Stimulated activated CD4-positive, alpha-beta T cell treated with anti-CD3 and anti-CD28 coated beads, Interleukin-4, amount 100 ng/mL, for 4 hours (primary cell): ENCODE data around the gene KRTAP12-4.
"Not testable (repeated sequence)": the region's sequence is repeated elsewhere in the genome, so short reads cannot be mapped to it uniquely, and the experiment has no call there.

Source experiments
- DNase-seq, 2 experiments: peaks; one replicate each; pipeline ENCODE4 v3.0.0-alpha.2; 2020

KRTAP12-4 gene

DNA sequence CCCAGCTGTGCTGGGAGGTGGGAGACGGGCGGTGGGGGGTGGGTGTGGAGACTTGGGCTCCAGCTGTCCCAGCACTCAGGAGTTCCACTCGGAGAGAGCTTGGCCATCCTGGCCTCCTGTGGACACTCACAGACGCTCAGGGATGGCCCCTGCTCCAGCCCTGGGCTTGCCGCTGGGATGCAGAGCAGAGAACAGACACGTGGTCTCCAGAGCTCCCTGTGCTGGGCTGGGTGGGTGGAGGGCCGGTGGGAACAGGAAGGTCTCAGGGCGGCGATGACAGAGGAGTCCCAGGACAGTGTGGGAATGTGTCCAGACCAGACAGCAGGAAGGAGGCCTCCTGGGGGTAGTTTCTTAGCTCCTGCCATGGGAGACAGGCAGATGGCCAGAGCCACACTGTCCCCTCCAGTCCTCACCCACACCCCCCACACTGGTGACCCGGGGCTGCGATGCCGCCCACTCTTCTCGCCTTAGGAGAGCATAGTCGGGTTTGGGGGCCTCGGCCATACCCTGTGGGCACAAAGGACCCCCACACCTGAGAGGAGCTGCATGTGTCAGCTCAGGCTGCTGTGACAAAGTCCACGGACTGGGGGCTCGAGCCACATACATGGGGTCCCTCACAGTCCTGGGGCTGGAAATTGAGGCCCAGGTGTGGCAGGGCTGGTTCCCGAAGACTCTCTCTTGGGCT, 25.6 kb downstream of the KRTAP12-4 start:
- DNase-seq: no peak

DNA sequence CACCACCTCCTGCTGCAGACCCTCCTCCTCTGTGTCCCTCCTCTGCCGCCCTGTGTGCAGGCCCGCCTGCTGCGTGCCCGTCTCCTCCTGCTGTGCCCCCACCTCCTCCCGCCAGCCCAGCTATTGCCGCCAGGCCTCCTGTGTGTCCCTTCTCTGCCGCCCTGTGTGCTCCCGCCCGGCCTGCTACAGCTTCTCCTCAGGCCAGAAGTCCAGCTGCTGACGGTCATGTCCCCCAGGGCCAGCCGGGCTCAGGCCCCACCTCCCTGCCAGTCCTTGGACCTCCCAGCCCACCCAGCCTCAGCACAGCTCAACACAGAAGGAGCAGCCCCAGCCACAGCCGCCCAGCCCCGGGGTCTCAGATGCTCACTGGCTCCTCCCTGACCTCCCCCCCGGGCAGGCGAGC, 26.6 kb downstream of the KRTAP12-4 start:
- not testable (repeated sequence) for DNase-seq

DNA sequence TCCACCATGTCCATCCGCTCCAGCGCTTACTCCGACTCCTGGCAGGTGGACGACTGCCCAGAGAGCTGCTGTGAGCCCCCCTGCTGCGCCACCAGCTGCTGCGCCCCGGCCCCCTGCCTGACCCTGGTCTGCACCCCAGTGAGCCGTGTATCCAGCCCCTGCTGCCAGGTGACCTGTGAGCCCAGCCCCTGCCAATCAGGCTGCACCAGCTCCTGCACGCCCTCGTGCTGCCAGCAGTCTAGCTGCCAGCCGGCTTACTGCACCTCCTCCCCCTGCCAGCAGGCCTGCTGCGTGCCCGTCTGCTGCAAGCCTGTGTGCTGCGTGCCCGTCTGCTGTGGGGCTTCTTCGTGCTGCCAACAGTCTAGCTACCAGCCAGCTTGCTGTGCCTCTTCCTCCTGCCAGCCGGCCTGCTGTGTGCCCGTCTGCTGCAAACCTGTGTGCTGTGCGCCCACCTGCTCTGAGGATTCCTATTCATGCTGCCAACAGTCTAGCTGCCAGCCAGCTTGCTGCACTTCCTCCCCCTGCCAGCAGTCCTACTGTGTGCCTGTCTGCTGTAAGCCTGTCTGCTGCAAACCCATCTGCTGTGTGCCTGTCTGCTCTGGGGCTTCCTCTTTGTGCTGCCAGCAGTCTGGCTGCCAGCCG, 27.2 kb downstream of the KRTAP12-4 start:
- not testable (repeated sequence) for DNase-seq

DNA sequence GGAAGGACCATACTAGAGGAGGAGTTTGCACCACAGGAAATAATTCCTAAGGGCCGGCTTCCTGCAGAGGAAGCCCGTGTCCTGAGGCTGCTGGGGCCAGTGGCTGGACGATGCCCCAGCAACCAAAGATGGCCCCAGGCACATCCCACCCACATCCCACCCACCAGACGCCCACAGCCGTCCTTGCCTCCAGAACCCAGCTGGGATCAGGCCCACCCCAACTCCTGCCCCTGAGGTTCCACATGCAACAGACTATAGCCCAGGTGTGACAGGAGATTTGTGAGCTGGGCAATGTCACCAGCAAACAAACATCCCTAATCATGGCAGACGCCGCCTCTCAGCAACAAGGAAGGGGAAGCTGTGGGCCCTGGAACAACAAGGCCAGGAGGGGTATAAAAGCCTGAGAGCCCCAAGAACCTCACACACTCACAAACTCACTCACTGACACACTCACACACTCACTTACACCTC, 27.8 kb downstream of the KRTAP12-4 start, which contains the start of gene KRTAP10-9:
TSS of gene KRTAP10-9 (plus strand) at position 421 of the 471 bp plus-strand sequence. CDS start 79 bp downstream, outside the sequence.
- DNase-seq: no peak

DNA sequence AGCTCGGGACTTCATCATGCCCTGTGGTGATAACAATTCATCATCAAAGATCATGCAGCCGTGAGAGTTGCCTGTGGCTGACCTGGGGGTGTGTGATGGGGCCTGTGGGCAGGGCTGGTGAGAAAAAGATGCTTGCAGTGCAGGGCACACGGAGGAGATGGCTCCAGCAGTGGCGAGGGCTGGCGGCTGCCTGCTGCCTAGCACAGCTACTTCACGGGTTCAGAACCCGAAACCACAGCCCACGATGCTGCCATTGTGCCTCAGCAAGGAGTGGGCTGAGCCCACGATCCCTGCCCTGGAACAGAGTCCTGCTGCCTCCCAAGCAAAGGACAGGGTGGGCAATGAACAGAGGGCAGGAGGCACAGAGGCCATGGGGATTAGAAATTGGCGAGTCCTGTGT, 28.2 kb downstream of the KRTAP12-4 start:
- no peak for DNase-seq

DNA sequence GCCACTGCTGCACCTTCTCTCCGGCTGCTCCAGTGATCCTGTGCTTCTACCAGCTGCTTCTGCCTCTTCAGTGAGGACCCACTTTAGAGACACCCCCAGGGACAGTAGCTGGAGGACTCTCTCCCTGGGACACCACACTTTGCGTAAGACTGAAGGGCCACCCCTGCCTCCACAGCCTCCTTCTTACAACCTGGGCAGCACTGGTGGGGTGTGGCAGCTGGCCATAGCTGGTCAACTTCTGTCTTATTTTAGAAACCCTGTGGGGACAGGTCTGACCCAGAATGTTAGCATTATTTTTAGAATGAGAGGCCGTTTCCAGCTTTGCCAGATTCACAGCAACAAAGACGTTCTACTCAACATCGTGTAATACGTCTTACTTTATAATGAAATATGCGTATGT, 28.7 kb downstream of the KRTAP12-4 start:
- no peak for DNase-seq

DNA sequence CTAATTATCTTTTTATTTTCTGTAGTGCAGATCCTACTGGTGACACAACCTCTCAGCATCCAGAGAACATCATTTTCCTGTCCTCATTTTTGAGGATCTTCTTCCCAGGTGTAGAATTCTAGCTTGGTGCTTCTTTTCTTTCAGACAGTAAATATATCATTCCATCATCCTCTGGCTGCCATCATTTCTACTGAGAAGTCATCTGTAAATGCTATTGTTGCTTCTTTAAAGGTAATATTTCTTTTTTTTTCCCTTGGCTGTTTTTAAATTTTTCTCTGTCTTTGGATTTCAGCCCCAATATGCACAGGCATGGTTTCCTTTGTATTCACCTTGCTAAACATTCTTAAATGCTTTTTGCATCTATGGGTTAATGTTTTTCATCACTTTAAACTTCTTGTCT, 30.9 kb downstream of the KRTAP12-4 start:
- DNase-seq: no peak

DNA sequence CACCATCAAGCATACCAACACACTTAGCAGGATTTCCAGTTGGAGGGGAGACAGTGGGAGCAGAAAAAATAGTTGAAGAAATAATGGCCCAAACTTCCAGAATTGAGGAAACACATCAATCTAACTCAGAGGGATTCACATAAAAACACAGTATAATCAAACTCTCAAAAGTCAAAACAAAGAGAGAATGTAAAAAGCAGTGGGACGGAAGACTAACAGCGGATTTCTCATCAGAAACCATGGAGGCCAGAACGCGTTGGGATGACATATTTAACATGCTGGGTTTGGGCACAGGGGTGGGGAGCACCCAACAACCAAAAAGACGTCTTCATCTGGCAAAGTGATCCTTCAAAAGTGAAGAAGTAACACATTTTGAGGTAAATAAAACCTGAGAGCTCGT, 34.6 kb downstream of the KRTAP12-4 start:
- no peak for DNase-seq

DNA sequence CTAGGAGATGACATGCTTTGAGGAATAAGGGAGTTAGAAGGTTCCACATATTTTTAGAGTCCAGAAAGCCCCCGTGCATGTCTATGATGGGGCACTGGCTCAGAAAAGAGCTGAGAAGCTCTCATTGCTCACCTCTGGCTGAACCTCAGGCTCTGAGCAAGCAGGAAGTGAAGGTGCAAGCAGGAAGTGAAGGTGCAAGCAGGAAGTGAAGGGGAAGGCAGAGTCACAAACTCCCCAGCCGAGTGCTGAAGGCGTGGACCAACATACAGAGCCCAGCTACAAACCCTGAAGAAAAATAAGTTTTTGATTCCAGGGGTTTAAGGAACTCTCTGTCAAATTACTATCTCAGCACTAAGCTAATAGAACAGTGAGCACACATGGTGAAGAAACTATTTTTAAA, 35.5 kb downstream of the KRTAP12-4 start:
- DNase-seq: peak; percentile 34 to 68

DNA sequence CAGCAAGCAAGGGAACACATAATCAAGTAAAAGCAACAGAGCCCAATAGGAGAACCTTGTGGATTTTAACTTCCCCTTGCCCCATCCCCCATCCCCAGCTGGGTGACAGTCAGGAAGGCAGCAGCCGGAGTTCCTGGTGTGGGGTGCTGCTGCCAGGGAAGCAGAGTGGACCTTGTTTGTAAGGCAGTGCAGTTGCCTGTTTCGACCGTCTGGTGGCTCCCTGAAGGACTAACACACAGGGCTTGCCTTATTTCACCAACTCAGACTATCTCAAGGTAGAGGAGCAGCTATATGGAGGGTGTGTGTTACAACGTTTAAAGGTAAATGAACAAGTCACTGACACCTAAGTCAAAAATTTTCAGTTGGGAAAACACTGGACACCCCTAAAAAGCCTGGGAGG, 36.0 kb downstream of the KRTAP12-4 start:
- DNase-seq: no peak

DNA sequence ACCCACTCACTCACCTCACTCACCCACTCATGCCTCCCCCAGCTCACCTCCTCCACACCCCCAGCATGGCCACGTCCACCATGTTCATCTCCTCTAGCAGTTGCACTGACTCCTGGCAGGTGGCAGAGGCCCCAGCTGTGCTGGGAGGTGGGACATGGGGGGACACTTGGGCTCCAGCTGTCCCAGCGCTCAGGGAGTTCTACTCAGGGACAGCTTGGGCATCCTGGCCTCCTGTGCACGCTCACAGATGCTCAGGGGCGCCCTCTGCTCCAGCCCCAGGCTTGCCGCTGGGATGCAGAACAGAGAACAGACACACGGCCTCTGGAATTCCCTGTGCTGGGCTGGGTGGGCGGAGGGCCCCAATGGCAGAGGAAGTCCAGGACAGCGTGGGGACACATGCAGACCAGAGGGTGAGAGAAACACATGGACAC, 37.4 kb downstream of the KRTAP12-4 start:
- DNase-seq: no peak

DNA sequence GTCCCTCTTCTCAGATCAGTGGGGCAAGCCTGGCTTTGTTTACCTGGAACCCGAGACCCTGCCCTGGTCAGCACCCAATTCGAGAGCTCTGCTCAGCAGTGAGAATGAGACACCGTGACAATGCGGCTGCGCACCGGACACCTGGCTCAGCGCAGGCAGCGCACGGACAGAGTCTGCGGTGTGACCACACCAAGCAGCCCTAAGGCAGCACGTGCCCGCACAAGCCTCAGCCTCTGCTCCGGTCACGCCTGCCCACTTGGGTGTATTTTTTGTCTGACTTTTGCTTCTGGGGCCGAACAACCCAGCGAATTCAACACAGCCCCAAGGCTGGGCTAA, 37.9 kb downstream of the KRTAP12-4 start:
- DNase-seq: no peak

DNA sequence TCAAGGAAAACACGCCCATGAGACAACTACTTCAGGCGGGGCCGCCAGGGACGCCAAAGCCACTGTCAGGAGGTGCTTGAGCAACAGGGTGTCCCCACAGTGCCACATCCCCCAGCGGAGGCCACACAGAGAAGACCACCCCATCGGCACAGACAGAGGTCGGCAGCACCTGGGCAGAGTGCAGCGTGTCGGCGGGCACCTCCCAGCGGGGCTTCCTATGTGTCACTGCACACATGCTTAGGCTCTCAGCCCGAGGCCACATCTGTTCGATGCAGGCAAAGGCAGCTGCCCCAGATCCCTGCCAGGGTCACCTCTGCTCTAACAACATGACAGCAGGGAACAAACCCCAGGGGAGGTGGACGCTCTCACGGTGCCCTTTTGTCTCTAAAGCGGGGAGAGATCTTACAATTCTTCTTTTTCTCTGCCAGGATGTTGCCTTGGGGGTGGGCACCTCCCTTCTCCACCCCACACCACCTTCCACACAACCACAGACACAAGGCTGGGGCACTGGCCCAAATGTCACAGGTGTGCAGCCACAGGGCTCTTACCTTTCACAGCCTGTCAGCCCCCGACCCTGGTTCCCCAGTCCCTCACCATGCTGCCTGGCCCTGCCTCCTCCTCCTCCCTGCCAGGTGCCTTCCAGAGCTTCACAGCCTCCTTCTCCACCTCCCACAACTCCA, 38.4 kb downstream of the KRTAP12-4 start:
- no peak for DNase-seq

DNA sequence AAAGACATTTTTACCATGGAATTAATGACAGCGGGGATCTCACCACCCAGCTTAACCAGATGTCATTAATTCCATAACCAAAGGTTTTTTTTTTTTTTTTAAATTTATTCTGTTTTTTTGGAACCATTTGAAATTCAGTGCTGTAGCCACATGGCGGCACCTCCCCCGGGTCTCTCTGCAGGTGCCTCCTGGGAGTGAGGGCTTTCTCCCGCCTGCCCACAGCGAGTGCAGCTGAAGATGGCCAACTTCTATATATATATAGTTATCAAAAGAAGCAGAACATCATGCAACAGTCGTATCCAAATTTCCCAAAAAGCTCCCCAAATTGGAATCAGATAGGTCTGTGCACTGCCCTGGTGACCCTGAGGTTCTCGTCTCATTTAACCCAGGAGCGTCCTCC, 39.0 kb downstream of the KRTAP12-4 start:
- DNase-seq: no peak

DNA sequence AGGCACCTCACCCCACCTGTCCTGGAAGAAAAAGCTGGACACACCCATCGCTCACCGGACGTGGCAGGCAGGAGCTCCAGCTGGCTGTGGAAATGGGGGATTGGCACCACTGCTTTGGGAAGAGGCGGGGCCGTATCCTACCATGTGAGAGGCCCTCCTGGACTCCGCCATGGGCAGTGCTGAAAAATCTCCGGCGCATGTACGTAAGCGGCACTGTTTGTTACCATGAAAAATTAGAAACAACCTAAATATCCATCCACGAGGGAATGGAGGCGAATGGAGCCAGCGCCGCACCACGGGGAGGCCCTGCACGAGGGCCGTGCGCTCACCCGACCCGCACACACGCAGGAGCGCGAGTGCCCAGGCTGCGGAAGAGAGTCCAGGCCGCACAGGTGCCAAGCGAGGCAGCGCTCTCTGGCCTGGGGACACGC, 39.5 kb downstream of the KRTAP12-4 start:
- DNase-seq: no peak

DNA sequence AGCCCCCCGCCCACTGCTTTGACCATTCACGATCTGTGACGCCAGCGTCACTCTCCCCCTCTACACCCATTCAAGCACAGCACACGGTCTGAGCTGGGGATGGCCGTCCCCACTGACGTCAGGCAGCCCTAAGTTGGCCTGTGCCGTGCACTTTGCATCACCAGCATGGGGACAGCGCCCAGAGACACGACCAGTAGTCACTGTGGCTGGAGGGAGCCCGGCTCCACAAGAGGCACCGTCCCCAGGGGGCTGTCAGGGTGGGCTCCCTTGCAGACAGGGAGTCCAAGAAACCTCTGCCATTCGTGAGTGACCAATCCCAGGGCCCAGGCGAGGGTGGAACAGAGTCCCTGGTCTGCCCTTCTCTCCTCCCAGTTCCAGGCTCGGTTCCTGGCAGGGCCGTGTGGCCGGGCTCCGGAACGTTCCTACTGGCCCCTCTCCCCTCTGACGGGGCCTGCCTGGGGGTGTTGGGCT, 40.3 kb downstream of the KRTAP12-4 start:
- no peak for DNase-seq

DNA sequence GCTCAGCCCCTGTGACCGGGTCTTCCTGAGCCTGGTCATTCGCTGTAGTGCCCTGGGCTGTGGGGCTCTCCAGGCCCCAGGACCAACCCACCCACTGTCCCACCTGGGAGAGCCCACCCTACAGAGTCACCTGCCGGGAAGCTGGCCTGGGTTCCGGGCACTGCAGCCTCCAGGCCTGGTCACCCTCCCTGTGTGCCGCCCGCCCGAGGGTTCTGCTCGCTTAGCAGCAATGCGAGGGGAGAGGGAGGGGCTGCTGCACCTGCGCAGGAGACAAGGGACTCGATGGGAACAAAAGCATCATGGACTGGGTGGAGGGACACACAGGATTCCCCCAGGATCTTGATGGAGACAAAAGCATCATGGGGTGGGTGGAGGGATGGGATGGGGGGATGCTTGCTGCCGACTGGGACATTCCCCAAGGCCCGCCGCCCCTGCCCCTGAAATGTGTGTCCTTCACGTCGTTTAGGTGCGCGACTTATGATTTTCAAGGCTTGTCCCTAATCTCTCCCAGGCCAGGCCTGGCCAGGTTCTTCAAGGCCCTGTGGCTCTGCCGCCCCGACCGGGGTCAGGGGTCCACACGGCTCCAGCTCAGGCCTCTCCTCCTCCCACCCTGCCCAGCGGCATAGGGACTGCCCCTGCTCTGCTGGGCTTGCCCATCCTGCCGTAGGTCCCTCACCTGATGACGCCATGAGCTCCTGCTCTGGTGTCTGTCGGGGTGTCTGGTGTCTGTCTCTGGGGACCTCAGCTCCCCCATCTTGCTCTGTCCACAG, 40.9 kb downstream of the KRTAP12-4 start:
- DNase-seq: no peak

DNA sequence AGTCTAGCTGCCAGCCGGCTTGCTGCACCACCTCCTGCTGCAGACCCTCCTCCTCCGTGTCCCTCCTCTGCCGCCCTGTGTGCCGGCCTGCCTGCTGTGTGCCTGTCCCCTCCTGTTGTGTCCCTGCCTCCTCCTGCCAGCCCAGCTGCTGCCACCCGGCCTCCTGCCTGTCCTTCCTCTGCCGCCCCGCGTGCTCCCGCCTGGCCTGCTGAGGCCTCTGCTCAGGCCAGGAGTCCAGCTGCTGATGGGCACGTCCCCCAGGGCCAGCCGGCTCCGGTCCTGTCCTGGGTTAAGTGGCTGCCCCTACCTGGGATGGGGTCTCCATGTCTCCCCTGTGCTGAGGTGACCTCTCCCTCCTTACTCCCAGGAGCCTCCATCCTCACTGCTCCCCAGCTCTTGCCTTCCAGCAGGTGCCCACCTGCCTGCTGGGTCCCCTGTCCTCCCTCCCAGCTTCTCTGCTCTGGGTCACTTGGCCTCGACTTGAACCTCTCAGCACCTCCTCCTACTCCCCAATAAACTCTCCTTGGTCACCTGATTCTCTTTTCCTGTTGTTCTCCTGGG, 41.7 kb downstream of the KRTAP12-4 start:
- DNase-seq: no peak

DNA sequence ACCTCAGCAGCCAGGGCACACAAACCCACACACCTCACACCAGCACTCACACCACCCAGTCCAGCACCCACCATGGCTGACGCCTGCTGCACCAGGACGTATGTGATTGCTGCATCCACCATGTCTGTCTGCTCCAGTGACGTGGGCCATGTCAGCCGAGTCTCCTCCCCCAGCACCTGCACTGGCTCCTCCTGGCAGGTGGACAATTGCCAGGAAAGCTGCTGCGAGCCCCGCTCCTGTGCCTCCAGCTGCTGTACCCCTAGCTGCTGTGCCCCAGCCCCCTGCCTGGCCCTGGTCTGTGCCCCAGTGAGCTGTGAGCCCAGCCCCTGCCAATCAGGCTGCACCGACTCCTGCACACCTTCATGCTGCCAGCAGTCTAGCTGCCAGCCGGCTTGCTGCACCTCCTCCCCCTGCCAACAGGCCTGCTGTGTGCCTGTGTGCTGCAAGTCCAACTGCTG, 42.4 kb downstream of the KRTAP12-4 start, which contains the start of gene KRTAP10-8:
TSS of gene KRTAP10-8 (plus strand) at position 51 of the 458 bp plus-strand sequence. CDS start at position 73, 22 bp downstream.
- no peak for DNase-seq

DNA sequence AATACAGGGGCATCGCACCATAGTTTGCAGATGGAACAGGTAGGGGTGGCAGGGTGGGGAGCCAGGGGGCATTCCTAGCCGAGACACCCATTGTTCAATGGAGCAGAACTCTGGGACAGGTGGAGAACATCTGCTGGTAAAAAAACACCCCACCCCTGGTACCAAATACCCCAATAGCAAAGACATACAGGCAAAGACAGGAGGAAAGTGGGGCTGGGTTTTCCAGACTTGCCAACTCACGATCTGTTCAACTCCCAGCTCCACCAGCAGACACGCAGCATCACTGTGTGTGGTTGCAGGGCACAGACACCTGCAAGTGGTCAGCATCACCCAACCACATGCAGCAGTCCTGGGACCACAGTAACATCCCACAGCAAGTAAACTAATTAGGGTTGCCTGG, 42.9 kb downstream of the KRTAP12-4 start:
- no peak for DNase-seq

DNA sequence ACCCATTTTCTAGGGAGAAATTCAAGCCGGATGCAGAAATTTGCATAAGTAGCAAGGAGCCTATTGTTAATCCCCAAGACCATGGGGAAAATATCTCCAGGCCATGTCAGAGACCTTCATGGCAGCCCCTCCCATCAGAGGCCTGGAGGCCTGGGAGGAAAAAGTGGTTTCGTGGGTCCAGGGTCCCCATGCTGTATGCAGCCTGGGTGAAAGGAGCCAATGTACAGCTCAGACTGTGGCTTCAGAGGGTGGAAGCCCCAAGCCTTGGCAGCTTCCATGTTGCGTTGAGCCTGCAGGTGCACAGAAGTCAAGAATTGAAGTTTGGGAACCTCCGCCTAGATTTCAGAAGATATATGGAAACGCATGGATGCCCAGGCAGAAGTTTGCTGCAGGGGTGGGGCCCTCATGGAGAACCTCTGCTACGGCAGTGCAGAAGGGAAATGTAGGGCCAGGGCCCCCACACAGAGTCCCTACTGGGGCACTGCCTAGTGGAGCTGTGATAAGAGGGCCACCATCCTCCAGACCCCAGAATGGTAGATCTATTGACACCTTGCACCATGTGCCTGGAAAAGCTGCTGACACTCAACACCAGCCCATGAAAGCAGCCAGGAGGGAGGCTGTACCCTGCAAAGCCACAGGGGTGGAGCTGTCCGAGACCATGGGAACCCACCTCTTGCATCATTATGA, 44.2 kb downstream of the KRTAP12-4 start:
- DNase-seq: not testable (repeated sequence)

DNA sequence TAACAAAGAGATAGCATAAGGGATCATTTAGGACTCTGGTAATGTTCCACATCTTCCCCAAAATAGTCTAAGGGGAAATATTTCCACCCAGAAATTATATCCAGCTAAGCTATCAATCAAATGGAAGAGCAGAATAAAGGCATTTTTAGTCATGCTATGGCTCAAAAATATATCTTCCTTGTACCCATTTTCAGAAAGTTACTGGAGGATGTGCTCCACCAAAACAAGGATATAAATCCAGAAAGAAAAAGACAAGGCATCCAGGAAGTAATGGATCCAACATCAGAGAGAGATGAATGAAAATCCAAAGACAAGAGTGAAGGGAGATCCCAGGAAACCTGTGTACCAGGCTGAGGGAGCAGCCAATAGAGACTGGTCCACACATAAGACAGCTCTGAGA, 45.3 kb downstream of the KRTAP12-4 start:
- DNase-seq: no peak
